GM18498 (cell line): ENCODE data around the gene MADCAM1.
"Not testable (repeated sequence)": the region's sequence is repeated elsewhere in the genome, so short reads cannot be mapped to it uniquely, and the experiment has no call there.

Experiments used
- ATAC-seq: cut with Tn5 transposase; IDR thresholded peaks from one replicate; pipeline ENCODE4 v1.9.1; 2021; ENCODE audit warnings: mild to moderate bottlenecking, moderate library complexity; ENCODE audit not compliant: unreplicated experiment

Gene MADCAM1

GRCh38 chr19:496112-496665 is at the start of gene MADCAM1:
Gene MADCAM1 (plus strand): TSS chr19:496486. CDS start chr19:496500, 14 bp downstream.
- ATAC-seq = no peak

- no peak for ATAC-seq
These were observed 49.2 kb upstream of the MADCAM1 start for GRCh38 chr19:447064-447426.

GRCh38 chr19:447816-448560 is 48.3 kb upstream of the MADCAM1 start:
- ATAC-seq = no peak

GRCh38 chr19:449916-450315 is 46.4 kb upstream of the MADCAM1 start:
- no peak for ATAC-seq

GRCh38 chr19:450912-451481 is 45.3 kb upstream of the MADCAM1 start:
- not testable (repeated sequence) for ATAC-seq

GRCh38 chr19:452829-453228 is 43.5 kb upstream of the MADCAM1 start:
- no peak for ATAC-seq

GRCh38 chr19:453606-454005 is 42.7 kb upstream of the MADCAM1 start:
- ATAC-seq = no peak

- no peak for ATAC-seq
These were observed 41.1 kb upstream of the MADCAM1 start for GRCh38 chr19:455031-455705.

GRCh38 chr19:455851-456546 is 40.3 kb upstream of the MADCAM1 start:
- no peak for ATAC-seq

GRCh38 chr19:456547-457110 is 39.7 kb upstream of the MADCAM1 start:
- ATAC-seq = no peak

GRCh38 chr19:457636-458035 is 38.6 kb upstream of the MADCAM1 start:
- no peak for ATAC-seq

- no peak for ATAC-seq
These were observed 37.9 kb upstream of the MADCAM1 start for GRCh38 chr19:458091-459042.

GRCh38 chr19:459724-460511 is 36.4 kb upstream of the MADCAM1 start:
- ATAC-seq = no peak

GRCh38 chr19:460877-461720 is 35.2 kb upstream of the MADCAM1 start, which contains the start of gene SHC2:
Gene SHC2 (minus strand): TSS chr19:461033. CDS start chr19:460996, 37 bp downstream.
- no peak for ATAC-seq

GRCh38 chr19:461721-462551 is 34.4 kb upstream of the MADCAM1 start:
- ATAC-seq = no peak

GRCh38 chr19:463483-464207 is 32.6 kb upstream of the MADCAM1 start:
- no peak for ATAC-seq

GRCh38 chr19:464208-464545 is 32.1 kb upstream of the MADCAM1 start:
- no peak for ATAC-seq
